Aorta (tissue), 5 donors: ENCODE results near the gene INPP4A. TPM values are rescaled to one million over a fixed set of nuclear protein-coding genes. Genes with fewer than 3 reads are reported as not detected.

Experiments
- ATAC-seq: fragments of 200-7000 bp; cut with Tn5 transposase; one replicate; pipeline ENCODE4 v1.9.1; 2022; ENCODE audit warnings: moderate library complexity; ENCODE audit not compliant: low FRiP score
- DNase-seq, 2 donors: peaks; one replicate each; pipeline ENCODE4 v3.0.0-alpha.2; 2020
- H3K27ac ChIP-seq, 2 donors: one replicate each; pipeline ENCODE4 v1.5.1; 2013; ENCODE audit warnings: low read length in 2 of 2, mild to moderate bottlenecking in 2 of 2, moderate library complexity in 2 of 2, control low read depth in 1 of 2, inconsistent platforms in 1 of 2, low read depth in 1 of 2
- H3K27me3 ChIP-seq, 2 donors: one replicate each; pipeline ENCODE4 v1.6.1; 2013; ENCODE audit warnings: control low read depth in 1 of 2, low read length in 1 of 2, mild to moderate bottlenecking in 1 of 2, moderate library complexity in 1 of 2; ENCODE audit not compliant: insufficient read depth in 2 of 2, control insufficient read depth in 1 of 2
- H3K36me3 ChIP-seq, 2 donors: one replicate each; pipeline ENCODE4 v1.6.1; 2013; ENCODE audit warnings: control low read depth in 1 of 2, low read length in 1 of 2, mild to moderate bottlenecking in 1 of 2; ENCODE audit not compliant: insufficient read depth in 2 of 2, control insufficient read depth in 1 of 2
- H3K4me1 ChIP-seq, 2 donors: one replicate each; pipeline ENCODE4 v1.6.1; 2013; ENCODE audit warnings: low read length in 2 of 2, control low read depth in 1 of 2, mild to moderate bottlenecking in 1 of 2, moderate library complexity in 1 of 2; ENCODE audit not compliant: insufficient read depth in 2 of 2, control insufficient read depth in 1 of 2
- H3K4me3 ChIP-seq, 2 donors: one replicate each; pipeline ENCODE4 v1.5.1; 2013; ENCODE audit warnings: low read length in 2 of 2, control low read depth in 1 of 2, mild to moderate bottlenecking in 1 of 2
- H3K9me3 ChIP-seq: one replicate; pipeline ENCODE4 v1.6.1; 2013; ENCODE audit warnings: mild to moderate bottlenecking, low read length; ENCODE audit not compliant: control insufficient read depth
- WGBS, 2 donors: extraction: QIAGEN DNeasy Blood & Tissue Kit; methylation state at CpG; one replicate each; pipeline ENCODE4 v1.1.7; 2013; 5-methylcytosine and 5-hydroxymethylcytosine counted together
- intact Hi-C, 2 donors: fragments of 100-400 bp; cut with DNase I; formaldehyde crosslinking; loops; one replicate each; pipeline versions ENCODE4 v1.14.2 to v1.15.0; 2022
- polyA plus RNA-seq, 2 donors: library from polyadenylated mRNA; stranded (reverse); fragments of 200-250 nt; gene quantifications; one replicate each; pipeline ENCODE4 v1.2.3, GENCODE V29; 2013
- total RNA-seq, 2 donors: library from RNA; stranded (reverse); fragmentation: NEBNext Ultra II Directional; extraction: Animal tissue kit (Norgen Biotek cat#: 25700); gene quantifications; one replicate each; pipeline ENCODE4 v1.2.1, GENCODE V29; 2021
- donor health status: healthy with polysubstance abuse.
- donor health status: Bipolar disorder and iron deficiency.
- donor health status: DM: no; HTN: no; CAD: no.
- donor health status: DM: no; HTN: no; CAD: no.
- donor health status: DM: yes; HTN: yes; CAD: no.

INPP4A gene
- total and polyA plus RNA-seq, 4 donors: 2.9 to 43.4 (median 21.4) TPM

- Histone ChIP-seq H3K9me3 (no peaks in the 10 kb centered on the region), H3K36me3 (peaks cover 0 to 8% of the 10 kb centered on the region in 2 donors), H3K4me3 (no peak overlapping the region), H3K27ac (no peak overlapping the region), H3K27me3 (no peaks in the 10 kb centered on the region), H3K4me1 (no peaks in the 10 kb centered on the region)
- 87 to 88% methylated on average over 15 of the region's 15 CpGs for WGBS, 2 donors
- intact Hi-C loops: no loop called here
- DNase-seq (no peak), ATAC-seq (no peak)
Observed at GRCh38 chr2:98572676-98573075, 128.0 kb downstream of the INPP4A start.

DNA sequence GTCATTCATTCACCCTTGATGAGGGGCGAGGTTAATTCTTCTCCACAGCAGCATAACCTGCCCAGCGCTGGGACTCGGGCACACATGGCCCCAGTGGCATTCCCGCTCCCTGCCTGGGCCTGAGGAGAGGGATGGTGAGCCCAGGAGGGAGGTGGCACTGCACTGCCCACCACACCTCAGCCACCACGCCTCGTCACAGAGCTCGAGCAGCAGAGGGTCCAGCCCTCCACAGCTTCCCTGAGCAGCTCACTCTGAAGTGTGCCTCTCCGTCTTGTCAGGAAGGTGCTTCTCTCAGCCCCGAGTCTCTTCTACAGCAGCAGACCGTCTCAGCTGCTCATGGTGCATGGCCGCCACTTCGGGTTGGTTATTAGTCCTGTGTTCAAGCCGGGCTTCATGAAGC lies 128.8 kb downstream of the INPP4A start:
- DNase-seq: no peak
- Histone ChIP-seq H3K4me3 (no peak overlapping the region), H3K36me3 (peaks cover 0 to 8% of the 10 kb centered on the region in 2 donors), H3K27ac (no peak overlapping the region), H3K4me1 (no peaks in the 10 kb centered on the region), H3K9me3 (no peaks in the 10 kb centered on the region), H3K27me3 (no peaks in the 10 kb centered on the region)
- WGBS, 2 donors: 93% methylated on average over 11 to 13 of the region's 13 CpGs
- ATAC-seq: no peak
- intact Hi-C loops: no loop called here

GRCh38 chr2:98576666-98577312 lies 132.1 kb downstream of the INPP4A start:
- ATAC-seq: no peak
- H3K9me3 ChIP-seq: no peaks in the 10 kb centered on the region
- no peak for DNase-seq
- H3K4me1 ChIP-seq: no peaks in the 10 kb centered on the region
- no peaks in the 10 kb centered on the region for H3K27me3 ChIP-seq
- H3K4me3 ChIP-seq: no peak overlapping the region
- intact Hi-C loops: no loop called here
- H3K27ac ChIP-seq: no peak overlapping the region
- WGBS, 2 donors: 91 to 92% methylated on average over 22 of the region's 22 CpGs
- peaks cover 2 to 5% of the 10 kb centered on the region in 2 donors for H3K36me3 ChIP-seq

GRCh38 chr2:98577313-98577712 lies 132.7 kb downstream of the INPP4A start:
- Histone ChIP-seq H3K4me1 (no peaks in the 10 kb centered on the region), H3K36me3 (peaks cover 2 to 5% of the 10 kb centered on the region in 2 donors), H3K27ac (no peak overlapping the region), H3K4me3 (no peak overlapping the region), H3K9me3 (no peaks in the 10 kb centered on the region), H3K27me3 (no peaks in the 10 kb centered on the region)
- intact Hi-C loops: no loop called here
- 73% methylated on average over 10 of the region's 10 CpGs for WGBS, 2 donors
- ATAC-seq (no peak), DNase-seq (no peak)

DNA sequence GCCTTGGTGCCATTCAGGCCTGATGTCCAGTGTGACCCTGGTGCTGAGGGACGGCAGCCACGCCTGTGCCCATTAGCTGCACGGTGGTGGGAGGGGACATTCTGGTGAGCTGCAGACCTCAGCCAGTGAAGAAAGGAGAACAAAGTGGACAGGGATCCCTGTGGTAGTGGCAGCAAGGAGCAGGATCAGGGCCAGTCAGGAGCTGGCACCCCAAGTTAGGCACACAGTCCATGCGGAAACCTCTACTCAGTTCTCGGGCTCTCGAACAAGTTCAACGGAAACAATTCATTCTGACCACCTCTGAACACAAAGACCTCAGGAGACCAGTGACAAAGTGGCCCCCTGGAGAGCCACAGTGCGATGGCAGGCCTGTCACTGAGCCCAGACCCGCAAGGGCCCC lies 133.6 kb downstream of the INPP4A start:
- Histone ChIP-seq H3K36me3 (peaks cover 2 to 8% of the 10 kb centered on the region in 2 donors), H3K27me3 (no peaks in the 10 kb centered on the region), H3K4me3 (no peak overlapping the region), H3K27ac (no peak overlapping the region), H3K4me1 (no peaks in the 10 kb centered on the region), H3K9me3 (no peaks in the 10 kb centered on the region)
- ATAC-seq: no peak
- intact Hi-C loops: no loop called here
- WGBS, 2 donors: 91 to 92% methylated on average over 9 of the region's 9 CpGs
- DNase-seq: no peak

DNA sequence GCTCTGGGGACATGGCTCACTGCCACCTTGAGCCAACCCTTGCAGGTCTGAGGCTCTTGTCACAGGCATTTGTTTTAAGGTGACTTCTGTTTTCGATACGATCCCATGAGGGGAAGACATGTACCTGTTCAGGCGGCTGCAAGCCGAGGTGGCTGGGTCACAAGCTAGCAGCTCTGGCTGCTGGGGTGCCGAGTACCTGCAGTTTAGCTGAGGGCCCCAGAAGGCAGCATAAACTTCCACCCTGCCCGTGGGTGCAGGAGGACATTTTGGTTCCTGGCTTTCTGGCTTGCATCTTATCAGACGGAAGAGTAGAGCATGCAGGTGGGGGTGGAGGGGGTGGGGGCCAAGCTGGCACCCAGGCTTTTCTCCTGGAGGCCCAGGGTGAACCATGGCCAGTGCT lies 135.3 kb downstream of the INPP4A start:
- 82 to 85% methylated on average over 7 of the region's 7 CpGs for WGBS, 2 donors
- peaks cover 2 to 8% of the 10 kb centered on the region in 2 donors for H3K36me3 ChIP-seq
- no peaks in the 10 kb centered on the region for H3K4me1 ChIP-seq
- H3K9me3 ChIP-seq: no peaks in the 10 kb centered on the region
- DNase-seq (no peak), ATAC-seq (no peak)
- intact Hi-C loops: no loop called here
- H3K27ac ChIP-seq: no peak overlapping the region
- H3K27me3 ChIP-seq: no peaks in the 10 kb centered on the region
- H3K4me3 ChIP-seq: no peak overlapping the region

DNA sequence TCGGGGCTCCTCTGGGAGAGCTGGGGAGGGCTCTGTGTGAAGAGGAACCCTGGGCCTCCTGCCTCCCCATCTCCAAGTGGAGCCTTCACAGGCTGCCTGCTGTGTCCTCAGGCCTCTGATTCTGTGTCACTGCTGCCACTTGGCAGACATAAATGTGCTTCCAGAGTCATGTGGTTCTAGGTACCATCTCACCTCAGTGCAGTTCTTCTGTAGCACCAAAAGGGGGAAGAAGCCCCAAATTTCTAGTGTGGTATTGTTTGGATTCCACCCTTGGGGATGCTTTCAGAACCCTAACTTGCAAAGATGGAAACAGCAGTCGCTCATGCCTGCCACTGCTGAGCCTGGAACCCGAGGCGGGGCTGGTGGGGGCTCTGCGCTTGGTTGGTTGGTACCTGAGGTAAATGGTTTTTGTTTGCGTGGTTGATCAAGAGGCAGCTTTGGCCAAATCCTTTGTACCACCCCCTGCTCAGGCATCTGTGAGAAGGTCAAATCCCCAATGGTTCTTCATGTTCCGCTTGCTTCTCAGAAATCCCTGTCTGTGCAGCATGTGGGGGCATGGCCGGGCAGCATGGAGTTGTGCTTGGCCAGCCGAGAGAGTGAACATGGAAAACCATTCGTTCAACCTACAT lies 136.1 kb downstream of the INPP4A start:
- DNase-seq (no peak), ATAC-seq (no peak)
- Histone ChIP-seq H3K4me3 (no peak overlapping the region), H3K27me3 (no peaks in the 10 kb centered on the region), H3K27ac (no peak overlapping the region), H3K36me3 (peaks cover 2 to 8% of the 10 kb centered on the region in 2 donors), H3K4me1 (no peaks in the 10 kb centered on the region), H3K9me3 (no peaks in the 10 kb centered on the region)
- intact Hi-C loops: no loop called here
- 80 to 81% methylated on average over 10 of the region's 10 CpGs for WGBS, 2 donors

DNA sequence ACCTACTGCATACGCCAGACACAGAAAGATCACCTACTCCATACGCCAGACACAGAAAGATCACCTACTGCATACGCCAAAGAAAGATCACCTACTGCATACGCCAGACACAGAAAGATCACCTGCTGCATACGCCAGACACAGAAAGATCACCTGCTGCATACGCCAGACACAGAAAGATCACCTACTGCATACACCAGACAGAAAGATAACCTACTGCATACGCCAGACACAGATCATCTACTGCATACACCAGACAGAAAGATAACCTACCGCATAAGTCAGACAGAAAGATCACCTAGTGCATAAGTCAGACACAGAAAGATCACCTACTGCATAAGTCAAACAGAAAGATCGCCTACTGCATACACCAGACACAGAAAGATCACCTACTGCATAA lies 137.9 kb downstream of the INPP4A start:
- Histone ChIP-seq H3K27me3 (no peaks in the 10 kb centered on the region), H3K9me3 (no peaks in the 10 kb centered on the region), H3K27ac (no peak overlapping the region), H3K36me3 (peaks cover 2 to 5% of the 10 kb centered on the region in 2 donors), H3K4me1 (no peaks in the 10 kb centered on the region), H3K4me3 (no peak overlapping the region)
- intact Hi-C loops: no loop called here
- ATAC-seq (no peak), DNase-seq (no peak)
- 95 to 96% methylated on average over 9 of the region's 9 CpGs for WGBS, 2 donors

DNA sequence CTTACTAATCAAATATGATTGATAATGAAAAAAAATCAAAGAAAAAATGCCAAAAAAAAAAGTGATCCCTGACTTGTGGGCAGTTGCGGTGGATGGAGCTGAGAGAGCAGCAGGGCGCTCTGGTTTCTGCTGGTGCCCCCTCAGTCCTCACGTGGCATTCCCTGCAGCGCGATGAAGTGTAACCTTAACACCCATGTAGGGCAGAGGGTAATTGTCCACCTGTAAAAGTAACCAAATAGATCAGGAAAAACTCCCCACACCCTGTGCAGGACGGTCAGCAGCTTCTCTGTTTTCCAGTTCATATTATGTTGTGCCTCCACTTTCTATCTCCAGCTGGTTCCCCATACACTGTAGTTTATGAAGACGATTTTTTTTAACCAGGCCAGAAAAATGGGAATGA lies 138.6 kb downstream of the INPP4A start:
- Histone ChIP-seq H3K4me1 (no peaks in the 10 kb centered on the region), H3K4me3 (no peak overlapping the region), H3K9me3 (no peaks in the 10 kb centered on the region), H3K36me3 (peaks cover 2 to 5% of the 10 kb centered on the region in 2 donors), H3K27ac (no peak overlapping the region), H3K27me3 (no peaks in the 10 kb centered on the region)
- no peak for ATAC-seq
- WGBS, 2 donors: 93% methylated on average over 7 of the region's 7 CpGs
- intact Hi-C loops: no loop called here
- DNase-seq: no peak
